ENCODE data around the gene ZNF133.

DNA sequence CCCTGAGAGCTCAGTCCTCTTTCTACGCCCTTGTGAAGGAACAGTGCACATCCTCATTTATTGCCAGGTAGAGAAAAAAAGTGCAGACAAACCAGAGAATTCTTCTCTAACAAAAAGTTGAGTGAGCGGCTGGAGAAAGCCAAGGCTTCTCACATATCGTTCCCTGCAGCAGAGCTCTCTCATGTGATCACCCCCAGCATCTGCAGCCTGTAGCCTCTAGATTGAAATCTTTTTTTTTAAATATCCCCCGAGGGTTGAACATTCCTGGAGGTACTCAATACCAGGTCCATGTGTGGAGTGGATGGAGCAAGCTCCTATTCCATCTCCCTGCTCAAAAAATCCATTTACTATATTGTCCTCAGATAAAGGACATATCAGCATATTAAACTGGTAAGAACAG lies 22.9 kb upstream of the ZNF133 start:
- TF ChIP-seq, protein P1, sequence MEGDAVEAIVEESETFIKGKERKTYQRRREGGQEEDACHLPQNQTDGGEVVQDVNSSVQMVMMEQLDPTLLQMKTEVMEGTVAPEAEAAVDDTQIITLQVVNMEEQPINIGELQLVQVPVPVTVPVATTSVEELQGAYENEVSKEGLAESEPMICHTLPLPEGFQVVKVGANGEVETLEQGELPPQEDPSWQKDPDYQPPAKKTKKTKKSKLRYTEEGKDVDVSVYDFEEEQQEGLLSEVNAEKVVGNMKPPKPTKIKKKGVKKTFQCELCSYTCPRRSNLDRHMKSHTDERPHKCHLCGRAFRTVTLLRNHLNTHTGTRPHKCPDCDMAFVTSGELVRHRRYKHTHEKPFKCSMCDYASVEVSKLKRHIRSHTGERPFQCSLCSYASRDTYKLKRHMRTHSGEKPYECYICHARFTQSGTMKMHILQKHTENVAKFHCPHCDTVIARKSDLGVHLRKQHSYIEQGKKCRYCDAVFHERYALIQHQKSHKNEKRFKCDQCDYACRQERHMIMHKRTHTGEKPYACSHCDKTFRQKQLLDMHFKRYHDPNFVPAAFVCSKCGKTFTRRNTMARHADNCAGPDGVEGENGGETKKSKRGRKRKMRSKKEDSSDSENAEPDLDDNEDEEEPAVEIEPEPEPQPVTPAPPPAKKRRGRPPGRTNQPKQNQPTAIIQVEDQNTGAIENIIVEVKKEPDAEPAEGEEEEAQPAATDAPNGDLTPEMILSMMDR (IDR thresholded peaks at IDR 0.05; ENCODE audit: low read length): no peak
- TF ChIP-seq EZH2 (optimal IDR thresholded peaks at IDR 0.05; ENCODE audit: low read depth, low read length): no peak

All from MM.1S (cell line).